ENCODE data around the gene NFAT5. TPM values are rescaled to one million over a fixed set of nuclear protein-coding genes. Genes with fewer than 3 reads are reported as not detected.
"Not testable (repeated sequence)": the region's sequence is repeated elsewhere in the genome, so short reads cannot be mapped to it uniquely, and the experiment has no call there.

NFAT5 gene
- total and polyA plus RNA-seq, 2 donors (not counting 3 experiments of a cell fraction or from before 2014, with no cell fraction given), result 17.2 to 49.5 TPM

DNA sequence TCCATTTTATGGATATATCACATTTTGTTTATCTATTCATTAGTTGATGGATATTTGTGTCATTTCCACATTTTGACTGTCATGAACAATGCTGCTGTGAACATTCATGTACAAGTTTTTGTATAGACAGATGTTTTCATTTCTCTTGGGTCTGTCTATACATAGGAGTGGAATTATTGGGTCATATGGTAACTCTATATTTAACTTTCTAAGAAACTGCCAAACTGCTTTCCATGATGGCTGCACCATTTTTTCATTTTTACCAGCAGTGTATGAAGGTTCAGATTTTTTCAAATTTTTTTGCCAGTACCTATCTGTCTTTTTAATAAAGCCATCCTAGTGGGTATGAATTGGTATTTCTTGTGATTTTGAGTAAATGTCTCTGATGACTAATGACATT lies 15.5 kb downstream of the NFAT5 start:
- Histone ChIP-seq H2AFZ (ENCODE audit: low read depth, low read length) (no peak overlapping the region), H3K4me3 (replicated peaks in 1 of 3; ENCODE audit: insufficient read depth in 1 of 3, low read depth in 1 of 3, low read length in 3 of 3) (no peak overlapping the region), H3K9me1 (replicated peaks; ENCODE audit: control insufficient read depth, extremely low read depth, insufficient read depth, low read length) (no peaks in the 10 kb centered on the region), H3K9ac (replicated peaks; ENCODE audit: extremely low read depth, insufficient read depth, low read length) (no peak overlapping the region), H3K36me3 (ENCODE audit: control insufficient read depth in 2 of 2, extremely low read depth in 1 of 2, insufficient read depth in 2 of 2, low read length in 2 of 2) (peaks cover 0 to 2% of the 10 kb centered on the region in 2 experiments), H3K4me1 (ENCODE audit: control insufficient read depth, extremely low read depth, insufficient read depth, low read length) (no peaks in the 10 kb centered on the region), H3K4me2 (ENCODE audit: insufficient read depth, low read length) (no peak overlapping the region), H4K20me1 (replicated peaks; ENCODE audit: control insufficient read depth, extremely low read depth, insufficient read depth, low read length) (peaks cover 9% of the 10 kb centered on the region), H3K27me3 (ENCODE audit: control insufficient read depth in 2 of 2, insufficient read depth in 2 of 2, low read length in 2 of 2) (no peaks in the 10 kb centered on the region), H3K9me3 (replicated peaks; ENCODE audit: control insufficient read depth, insufficient read depth, low read length) (no peaks in the 10 kb centered on the region), H3K79me2 (ENCODE audit: control insufficient read depth, insufficient read depth, low read length) (peaks cover 76% of the 10 kb centered on the region), H3K27ac (ENCODE audit: insufficient read depth, low read depth, low read length) (no peak overlapping the region)
- TF ChIP-seq EZH2 (IDR thresholded peaks at IDR 0.05; ENCODE audit: borderline replicate concordance, low read depth, low read length, severe bottlenecking), result no peak
- dilution Hi-C loops (cut with MboI; ENCODE audit: extremely low pct_ligation_motif_present, low sequenced_read_pairs), result no loop called here
- no peak for DNase-seq (ENCODE audit: low read depth, low spot score)
- no TSS peak for BruUV-seq (replicated peaks)
- ChIA-PET POLR2A (no interaction called here), CTCF (interaction anchor here (5.4 kb wide), 1 partner anchor 185 kb away, joined by 17 read pairs; no protein-coding TSS in a partner anchor)
- no peak for FAIRE-seq
- intact Hi-C loops (cut with micrococcal nuclease), result no loop called here

DNA sequence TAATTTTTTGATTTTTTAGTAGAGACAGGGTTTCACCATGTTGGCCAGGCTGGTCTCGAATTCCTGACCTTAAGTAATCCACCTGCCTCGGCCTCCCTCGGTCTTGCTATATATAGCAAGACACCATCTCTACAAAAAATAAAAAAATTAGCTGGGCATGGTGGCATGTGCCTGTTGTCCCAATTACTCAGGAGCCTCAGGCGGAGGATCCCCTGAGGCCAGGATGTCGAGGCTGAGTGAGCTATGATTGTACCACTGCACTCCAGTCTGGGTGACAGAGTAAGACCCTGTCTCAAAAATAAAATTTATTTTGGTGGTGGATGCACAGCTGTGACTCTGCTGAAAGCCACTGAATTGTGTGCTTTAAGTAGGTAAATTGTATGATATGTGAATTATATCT lies 18.7 kb downstream of the NFAT5 start:
- H3K9ac ChIP-seq (replicated peaks; ENCODE audit: extremely low read depth, insufficient read depth, low read length); H3K4me2 ChIP-seq (ENCODE audit: insufficient read depth, low read length); H3K9me3 ChIP-seq (replicated peaks; ENCODE audit: control insufficient read depth, insufficient read depth, low read length); POLR2A ChIA-PET; H3K4me1 ChIP-seq (ENCODE audit: control insufficient read depth, extremely low read depth, insufficient read depth, low read length); H3K9me1 ChIP-seq (replicated peaks; ENCODE audit: control insufficient read depth, extremely low read depth, insufficient read depth, low read length); H3K27ac ChIP-seq (ENCODE audit: insufficient read depth, low read depth, low read length); H2AFZ ChIP-seq (ENCODE audit: low read depth, low read length); FAIRE-seq; H3K36me3 ChIP-seq (ENCODE audit: control insufficient read depth in 2 of 2, extremely low read depth in 1 of 2, insufficient read depth in 2 of 2, low read length in 2 of 2); H4K20me1 ChIP-seq (replicated peaks; ENCODE audit: control insufficient read depth, extremely low read depth, insufficient read depth, low read length); BruUV-seq (replicated peaks); dilution Hi-C loops (cut with MboI; ENCODE audit: extremely low pct_ligation_motif_present, low sequenced_read_pairs); DNase-seq (ENCODE audit: low read depth, low spot score); H3K27me3 ChIP-seq (ENCODE audit: control insufficient read depth in 2 of 2, insufficient read depth in 2 of 2, low read length in 2 of 2); intact Hi-C loops (cut with micrococcal nuclease); H3K4me3 ChIP-seq (replicated peaks in 1 of 3; ENCODE audit: insufficient read depth in 1 of 3, low read depth in 1 of 3, low read length in 3 of 3): not testable (repeated sequence)
- CTCF ChIA-PET, result interaction anchor here (1.2 to 5.4 kb wide), 3 partner anchors 18 to 188 kb away, joined by 3 to 17 read pairs (median 3); no protein-coding TSS in a partner anchor
- peaks cover 79% of the 10 kb centered on the region for H3K79me2 ChIP-seq (ENCODE audit: control insufficient read depth, insufficient read depth, low read length)

Data from endothelial cell of umbilical vein (primary cell).